DND-41 (cell line): ENCODE measurements around the gene CFAP157.

Experiments used
- ATAC-seq: fragments of 200-7000 bp; cut with Tn5 transposase; 3 replicates; pipeline ENCODE4 v1.9.1; 2021; ENCODE audit warnings: low read depth; ENCODE audit not compliant: insufficient read depth
- DNase-seq: peaks from one replicate; pipeline ENCODE4 v3.0.0-alpha.2; 2020
- H2AFZ ChIP-seq: 2 replicates; pipeline ENCODE4 v1.6.0; 2012; ENCODE audit warnings: low read depth, low read length
- H3K27ac ChIP-seq: 2 replicates; pipeline ENCODE4 v1.5.1; 2012; ENCODE audit warnings: low read length, inconsistent platforms
- H3K27me3 ChIP-seq: fragments of 200-600 bp; sonication (generic); 2 replicates; pipeline ENCODE4 v1.6.0; 2012; ENCODE audit warnings: low read length, mild to moderate bottlenecking, inconsistent platforms; ENCODE audit not compliant: insufficient read depth, poor library complexity
- H3K36me3 ChIP-seq: 2 replicates; pipeline ENCODE4 v1.5.1; 2012; ENCODE audit warnings: low read length, inconsistent platforms; ENCODE audit not compliant: insufficient read depth
- H3K4me1 ChIP-seq: 2 replicates; pipeline ENCODE4 v1.5.1; 2012; ENCODE audit warnings: mild to moderate bottlenecking, low read length; ENCODE audit not compliant: insufficient read depth
- H3K4me2 ChIP-seq: 2 replicates; pipeline ENCODE4 v1.6.0; 2012; ENCODE audit warnings: mild to moderate bottlenecking, moderate library complexity, low read length, inconsistent platforms; ENCODE audit not compliant: insufficient read depth
- H3K4me3 ChIP-seq, 2 experiments: fragments of 200-600 bp in 1 of 2; shearing (Covaris generic) in 1 of 2; 2 replicates each; pipeline ENCODE4 v1.5.1; 2012 to 2016; ENCODE audit warnings: inconsistent platforms in 2 of 2, low read length in 2 of 2, mild to moderate bottlenecking in 2 of 2, low read depth in 1 of 2, moderate library complexity in 1 of 2
- H3K79me2 ChIP-seq: 2 replicates; pipeline ENCODE4 v1.6.0; 2012; ENCODE audit warnings: low read length, inconsistent platforms; ENCODE audit not compliant: insufficient read depth
- H3K9ac ChIP-seq: 2 replicates; pipeline ENCODE4 v1.6.0; 2012; ENCODE audit warnings: low read depth, mild to moderate bottlenecking, inconsistent platforms, low read length, moderate library complexity
- H3K9me3 ChIP-seq: 2 replicates; pipeline ENCODE4 v1.5.1; 2012; ENCODE audit warnings: low read length, moderate library complexity, mild to moderate bottlenecking, inconsistent platforms; ENCODE audit not compliant: insufficient read depth, severe bottlenecking
- H4K20me1 ChIP-seq: 2 replicates; pipeline ENCODE4 v1.6.0; 2012; ENCODE audit warnings: low read length; ENCODE audit not compliant: insufficient read depth
- EZH2 ChIP-seq: IDR thresholded peaks from 3 replicates; pipeline ENCODE4 v1.6.1; 2012; ENCODE audit warnings: borderline replicate concordance, low read depth, mild to moderate bottlenecking, moderate library complexity, low read length, inconsistent platforms; ENCODE audit not compliant: severe bottlenecking
- TF ChIP-seq, protein P1 (sequence below): IDR thresholded peaks from 2 replicates; pipeline ENCODE4 v1.5.1; 2012; ENCODE audit warnings: borderline replicate concordance, low read length, moderate library complexity, mild to moderate bottlenecking; ENCODE audit not compliant: poor library complexity, severe bottlenecking; ENCODE audit errors: extremely low read depth

CFAP157 gene

GRCh38 chr9:127724012-127724411, 17.2 kb downstream of the CFAP157 start:
- Histone ChIP-seq H4K20me1 (no peaks in the 10 kb centered on the region), H2AFZ (no peak overlapping the region), H3K27ac (no peak overlapping the region), H3K4me2 (no peak overlapping the region), H3K4me1 (peaks cover 16% of the 10 kb centered on the region), H3K79me2 (no peaks in the 10 kb centered on the region), H3K27me3 (no peaks in the 10 kb centered on the region), H3K36me3 (no peaks in the 10 kb centered on the region), H3K9me3 (no peaks in the 10 kb centered on the region), H3K9ac (no peak overlapping the region), H3K4me3 (no peak overlapping the region)
- TF ChIP-seq, protein P1, sequence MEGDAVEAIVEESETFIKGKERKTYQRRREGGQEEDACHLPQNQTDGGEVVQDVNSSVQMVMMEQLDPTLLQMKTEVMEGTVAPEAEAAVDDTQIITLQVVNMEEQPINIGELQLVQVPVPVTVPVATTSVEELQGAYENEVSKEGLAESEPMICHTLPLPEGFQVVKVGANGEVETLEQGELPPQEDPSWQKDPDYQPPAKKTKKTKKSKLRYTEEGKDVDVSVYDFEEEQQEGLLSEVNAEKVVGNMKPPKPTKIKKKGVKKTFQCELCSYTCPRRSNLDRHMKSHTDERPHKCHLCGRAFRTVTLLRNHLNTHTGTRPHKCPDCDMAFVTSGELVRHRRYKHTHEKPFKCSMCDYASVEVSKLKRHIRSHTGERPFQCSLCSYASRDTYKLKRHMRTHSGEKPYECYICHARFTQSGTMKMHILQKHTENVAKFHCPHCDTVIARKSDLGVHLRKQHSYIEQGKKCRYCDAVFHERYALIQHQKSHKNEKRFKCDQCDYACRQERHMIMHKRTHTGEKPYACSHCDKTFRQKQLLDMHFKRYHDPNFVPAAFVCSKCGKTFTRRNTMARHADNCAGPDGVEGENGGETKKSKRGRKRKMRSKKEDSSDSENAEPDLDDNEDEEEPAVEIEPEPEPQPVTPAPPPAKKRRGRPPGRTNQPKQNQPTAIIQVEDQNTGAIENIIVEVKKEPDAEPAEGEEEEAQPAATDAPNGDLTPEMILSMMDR: no peak
- no peak for TF ChIP-seq EZH2
- ATAC-seq (no peak), DNase-seq (no peak)

DNA sequence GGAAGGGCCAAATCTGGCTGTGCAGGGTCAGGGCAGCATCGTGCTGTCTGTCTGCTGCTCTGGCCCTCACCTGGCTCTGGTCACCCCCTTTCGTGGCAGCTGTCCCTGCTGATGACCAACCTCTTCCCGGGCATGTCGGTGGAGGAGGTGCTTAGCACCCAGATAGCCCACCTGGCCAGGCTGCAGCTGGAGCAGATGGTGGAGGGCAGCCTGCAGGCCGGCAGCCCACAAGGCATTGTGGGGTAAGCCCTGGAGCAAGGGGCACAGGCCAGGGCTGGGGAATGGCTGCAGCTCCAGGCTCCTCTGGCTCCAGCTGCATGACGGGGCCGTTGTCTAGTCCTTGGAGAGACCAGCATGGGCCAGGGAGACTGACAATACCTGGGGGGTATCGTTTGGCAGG, 20.1 kb downstream of the CFAP157 start:
- Histone ChIP-seq H3K9ac (no peak overlapping the region), H3K4me2 (no peak overlapping the region), H3K27me3 (no peaks in the 10 kb centered on the region), H2AFZ (no peak overlapping the region), H3K27ac (no peak overlapping the region), H3K4me3 (no peak overlapping the region), H3K4me1 (no peaks in the 10 kb centered on the region), H3K79me2 (no peaks in the 10 kb centered on the region), H4K20me1 (0 out of 2 replicates have a peak, but pooled peaks cover 4% of the 10 kb centered on the region), H3K9me3 (no peaks in the 10 kb centered on the region), H3K36me3 (0 out of 2 replicates have a peak, but pooled peaks cover 2% of the 10 kb centered on the region)
- ATAC-seq (no peak), DNase-seq (no peak)
- TF ChIP-seq, protein P1: no peak
- TF ChIP-seq EZH2: no peak

- Histone ChIP-seq H3K4me3 (no peak overlapping the region), H3K9ac (no peak overlapping the region), H3K27me3 (no peaks in the 10 kb centered on the region), H3K79me2 (no peaks in the 10 kb centered on the region), H3K36me3 (peaks cover 12% of the 10 kb centered on the region; the same call in 1 of the 2 replicates), H3K4me1 (peaks cover 5% of the 10 kb centered on the region), H3K27ac (no peak overlapping the region), H4K20me1 (0 out of 2 replicates have a peak, but pooled peaks cover 4% of the 10 kb centered on the region), H2AFZ (no peak overlapping the region), H3K9me3 (no peaks in the 10 kb centered on the region), H3K4me2 (no peak overlapping the region)
- ATAC-seq (no peak), DNase-seq (no peak)
- TF ChIP-seq, protein P1: no peak
- no peak for TF ChIP-seq EZH2
These were observed 22.0 kb downstream of the CFAP157 start for GRCh38 chr9:127728808-127729207.

GRCh38 chr9:127729522-127730256, 22.9 kb downstream of the CFAP157 start:
- Histone ChIP-seq H3K27me3 (no peaks in the 10 kb centered on the region), H2AFZ (no peak overlapping the region), H3K27ac (no peak overlapping the region), H3K4me2 (no peak overlapping the region), H3K4me3 (no peak overlapping the region), H4K20me1 (0 out of 2 replicates have a peak, but pooled peaks cover 4% of the 10 kb centered on the region), H3K9ac (no peak overlapping the region), H3K79me2 (0 out of 2 replicates have a peak, but pooled peaks cover 2% of the 10 kb centered on the region), H3K9me3 (no peaks in the 10 kb centered on the region), H3K36me3 (peaks cover 12% of the 10 kb centered on the region; the same call in 1 of the 2 replicates), H3K4me1 (peaks cover 12% of the 10 kb centered on the region)
- no peak for ATAC-seq
- TF ChIP-seq, protein P1: no peak
- no peak for TF ChIP-seq EZH2
- no peak for DNase-seq
